Measurements from ENCODE around the gene CEP44.
"Not testable (repeated sequence)": the region's sequence is repeated elsewhere in the genome, so short reads cannot be mapped to it uniquely, and the experiment has no call there.

The CEP44 gene

GRCh38 chr4:174283507-174284471 is at the start of gene CEP44, which contains the start of gene FBXO8:
CEP44 (plus strand) TSS chr4:174283911; CDS start chr4:174299122, 15,211 bp downstream.
FBXO8 (minus strand) TSS chr4:174283667; CDS start chr4:174263092, 20,575 bp downstream.
- DNase-seq (ENCODE audit: low read depth) = peak; percentile 30

- DNase-seq (ENCODE audit: low read depth) = no peak
Observed at GRCh38 chr4:174236359-174236758, 47.4 kb upstream of the CEP44 start.

- no peak for DNase-seq (ENCODE audit: low read depth)
Observed at GRCh38 chr4:174241162-174241561, 42.5 kb upstream of the CEP44 start.

DNA sequence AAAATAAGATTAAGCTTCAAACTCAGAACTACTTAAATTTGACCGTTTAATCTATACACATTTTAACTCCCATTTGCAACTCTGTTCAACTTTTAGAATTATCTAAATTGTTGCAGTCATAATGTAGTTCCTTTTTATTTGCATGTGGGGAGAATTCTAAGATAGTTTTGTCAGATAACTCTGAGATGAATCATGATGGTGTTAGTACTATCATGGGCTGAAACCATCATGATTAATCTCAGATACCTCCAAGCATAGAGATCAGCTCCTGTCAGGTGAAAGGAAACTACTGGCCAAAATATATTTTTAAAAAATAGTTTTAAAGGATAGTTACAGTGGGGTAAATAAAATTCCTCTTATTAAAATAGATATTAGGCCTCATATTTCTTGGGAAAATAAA is 39.3 kb upstream of the CEP44 start:
- no peak for DNase-seq (ENCODE audit: low read depth)

DNA sequence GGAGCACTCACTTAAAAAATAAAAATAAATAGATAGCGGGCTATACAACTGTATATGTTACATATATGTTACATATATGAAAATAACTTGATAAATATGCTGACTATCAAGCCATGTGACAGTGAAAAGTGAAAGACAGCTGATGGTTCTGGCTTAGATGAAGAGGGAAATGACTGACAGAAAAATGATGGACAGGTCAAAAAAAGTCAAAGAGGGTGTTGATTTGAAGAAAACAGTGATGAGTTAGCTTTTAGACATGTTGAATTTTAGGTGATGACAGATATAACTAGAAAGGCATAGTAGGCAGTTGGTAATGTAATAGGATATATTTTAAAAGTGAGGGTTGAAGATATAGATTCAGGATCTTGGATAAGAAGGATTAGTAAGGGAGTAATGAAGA is 38.0 kb upstream of the CEP44 start:
- DNase-seq (ENCODE audit: low read depth) = no peak

GRCh38 chr4:174248407-174248806 is 35.3 kb upstream of the CEP44 start:
- no peak for DNase-seq (ENCODE audit: low read depth)

DNA sequence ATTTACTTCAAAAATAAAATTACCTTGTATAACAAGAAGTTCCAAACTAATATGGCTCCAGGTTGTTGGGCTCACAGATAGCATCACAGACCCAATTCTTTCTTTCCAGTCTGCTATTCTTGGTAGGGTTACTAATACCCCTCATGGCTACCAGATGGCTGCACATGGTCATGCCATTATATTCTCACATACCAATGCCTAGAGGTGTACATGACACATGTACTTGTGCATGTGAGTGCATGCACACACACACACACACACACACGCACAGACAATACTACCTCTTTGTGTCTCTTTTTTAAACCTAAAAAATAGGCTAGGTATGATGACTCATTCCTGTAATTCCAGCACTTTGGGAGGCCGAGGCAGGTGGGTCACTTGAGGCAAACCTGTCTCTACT is 31.3 kb upstream of the CEP44 start:
- no peak for DNase-seq (ENCODE audit: low read depth)

DNA sequence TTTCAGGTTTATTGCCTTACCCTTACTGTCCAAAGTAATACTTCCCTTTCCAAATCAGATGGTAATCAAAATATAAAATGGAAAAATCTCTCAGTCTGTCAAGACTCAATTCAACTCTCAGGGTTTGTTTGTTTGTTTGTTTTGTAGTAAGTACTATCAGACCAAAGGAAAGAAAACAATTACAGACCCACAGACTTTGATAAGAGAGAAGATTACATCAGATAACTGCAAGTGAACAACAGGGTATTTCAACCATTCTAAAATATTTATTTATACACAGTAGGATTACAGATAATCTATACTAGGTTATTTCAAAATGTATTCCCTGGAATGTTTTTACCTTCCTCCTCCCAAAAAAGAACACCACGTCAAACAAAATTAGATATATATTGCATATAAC is 29.1 kb upstream of the CEP44 start:
- DNase-seq (ENCODE audit: low read depth) = no peak

GRCh38 chr4:174255374-174255773 is 28.3 kb upstream of the CEP44 start:
- DNase-seq (ENCODE audit: low read depth) = no peak

DNA sequence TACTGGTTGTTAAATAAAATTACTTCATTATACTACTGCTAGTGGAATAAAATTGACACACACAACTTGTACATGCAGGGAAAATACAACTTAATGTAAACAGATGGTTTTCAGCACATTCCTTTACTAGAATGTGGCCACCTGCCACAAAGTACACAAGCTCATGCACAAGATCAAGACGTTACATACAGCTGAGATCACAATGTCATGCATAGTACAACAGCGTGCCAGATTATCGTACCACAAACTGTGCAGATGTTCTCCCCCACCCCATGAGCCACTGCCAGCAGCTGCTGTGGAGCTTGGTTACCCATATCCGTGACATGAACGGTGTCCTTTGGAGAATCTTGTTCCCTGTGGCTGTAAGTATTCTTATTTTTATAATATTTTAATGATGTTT is 27.9 kb upstream of the CEP44 start:
- DNase-seq (ENCODE audit: low read depth) = no peak

DNA sequence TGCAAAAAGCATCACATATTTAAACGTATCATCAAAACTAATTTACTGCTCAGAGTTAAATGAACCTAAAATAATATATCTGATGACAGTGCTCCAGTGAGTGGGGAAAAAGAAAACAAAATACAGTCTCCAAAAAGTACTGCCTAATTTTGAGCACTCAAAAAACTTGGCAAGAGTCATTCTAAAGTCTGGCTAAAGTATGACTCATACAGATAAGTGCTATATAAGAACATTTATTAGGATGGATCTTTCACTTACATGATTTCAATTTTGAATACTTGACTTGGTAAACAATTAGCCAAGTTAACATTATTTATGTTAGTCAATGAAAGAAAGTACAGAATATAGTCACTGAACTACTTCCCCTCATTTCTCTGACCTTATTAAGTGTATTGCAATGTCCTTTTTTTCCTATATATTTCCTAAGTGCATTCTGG is 27.4 kb upstream of the CEP44 start:
- DNase-seq (ENCODE audit: low read depth) = no peak

GRCh38 chr4:174259580-174259979 is 24.1 kb upstream of the CEP44 start:
- no peak for DNase-seq (ENCODE audit: low read depth)

GRCh38 chr4:174260099-174260498 is 23.6 kb upstream of the CEP44 start:
- DNase-seq (ENCODE audit: low read depth) = no peak

DNA sequence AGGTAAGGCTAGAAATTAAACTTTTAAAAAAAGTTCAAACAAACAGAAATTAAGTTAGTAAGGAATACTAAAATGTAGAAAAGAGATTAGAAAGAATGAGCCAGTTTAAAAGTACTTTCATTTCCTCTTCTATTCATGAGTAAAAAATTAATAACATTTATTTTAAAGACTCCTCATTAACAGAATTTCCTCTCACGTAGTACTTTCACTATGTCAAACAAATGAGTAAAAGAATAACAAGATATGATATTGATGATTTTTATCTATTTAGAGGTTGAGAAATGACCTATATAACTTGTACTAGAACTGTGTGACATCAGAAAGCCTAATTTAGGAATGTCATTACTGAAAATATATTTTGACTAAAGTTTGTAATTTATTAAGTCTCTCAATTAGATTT is 22.3 kb upstream of the CEP44 start:
- DNase-seq (ENCODE audit: low read depth) = not testable (repeated sequence)

- no peak for DNase-seq (ENCODE audit: low read depth)
Observed at GRCh38 chr4:174262624-174263444, 20.9 kb upstream of the CEP44 start.

DNA sequence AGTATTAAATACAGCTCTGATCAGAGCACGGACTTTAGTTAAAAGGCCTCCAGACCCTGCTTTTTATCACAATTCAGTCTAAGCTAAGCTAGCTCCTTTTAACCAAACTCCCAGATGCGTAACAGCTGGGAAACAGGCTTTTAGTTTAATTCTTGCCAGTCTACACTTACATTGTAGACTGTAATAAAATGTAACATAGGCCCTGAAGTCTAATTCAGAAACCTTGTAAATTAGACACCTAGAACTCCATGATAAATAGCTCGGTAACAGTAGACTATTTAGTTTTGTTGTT is 20.3 kb upstream of the CEP44 start:
- DNase-seq (ENCODE audit: low read depth) = no peak

- DNase-seq (ENCODE audit: low read depth) = no peak
Observed at GRCh38 chr4:174265916-174266315, 17.8 kb upstream of the CEP44 start.

DNA sequence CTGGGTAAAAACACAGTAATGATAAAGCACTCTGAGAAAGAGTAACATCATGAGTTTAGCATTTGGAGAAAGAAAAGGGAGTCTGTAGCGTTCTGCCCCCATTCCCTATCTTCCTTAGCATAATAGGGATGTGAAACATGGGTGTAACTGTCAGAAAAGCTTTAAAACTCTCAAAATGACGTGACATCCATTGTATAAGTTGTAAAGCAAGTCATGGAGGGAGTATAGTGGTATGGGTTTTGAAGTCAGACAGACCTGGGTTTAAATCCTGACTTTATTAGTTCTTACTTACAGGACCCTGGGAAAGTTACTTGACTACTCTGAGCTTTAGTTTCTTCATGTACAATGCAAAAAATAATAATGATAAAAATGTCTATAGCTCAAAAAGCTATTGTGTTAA is 17.3 kb upstream of the CEP44 start:
- DNase-seq (ENCODE audit: low read depth) = no peak

DNA sequence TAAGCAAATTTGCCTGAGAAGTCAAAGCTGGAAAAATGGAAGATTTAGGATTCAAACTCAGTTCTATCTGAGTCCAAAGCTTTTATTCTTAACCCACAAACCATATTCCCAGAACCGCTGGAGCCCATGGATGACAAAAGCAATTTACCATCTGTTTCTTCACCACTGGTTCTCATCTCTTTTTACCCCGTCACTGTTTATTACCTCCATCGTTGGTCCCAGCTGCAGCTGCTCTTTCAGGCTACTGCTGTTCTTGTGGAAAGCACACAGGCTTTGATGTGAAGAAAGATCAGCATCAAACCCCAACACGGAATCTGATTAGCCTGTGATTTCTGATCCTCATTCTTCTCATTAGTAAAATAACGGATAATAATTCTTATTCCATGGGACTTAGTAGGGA is 9.8 kb upstream of the CEP44 start:
- no peak for DNase-seq (ENCODE audit: low read depth)

- DNase-seq (ENCODE audit: low read depth) = no peak
Observed at GRCh38 chr4:174274436-174274835, 9.3 kb upstream of the CEP44 start.

DNA sequence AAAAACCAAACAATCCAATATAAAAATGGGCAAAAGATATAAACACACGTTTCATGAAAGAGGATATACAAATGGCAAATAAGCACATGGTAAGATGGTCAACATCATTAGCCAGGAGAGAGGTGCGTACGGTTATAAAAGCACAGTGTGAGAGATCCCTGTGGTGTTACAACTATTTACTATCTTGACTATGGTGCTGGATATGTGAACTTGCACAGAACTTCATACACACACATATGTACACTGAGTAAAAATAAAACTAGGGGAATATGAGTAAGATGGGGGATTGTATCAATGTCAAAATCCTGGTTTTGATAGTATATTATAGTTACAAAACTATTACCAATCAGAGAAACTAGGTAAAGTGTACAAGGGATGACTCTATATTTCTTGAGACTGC is 8.6 kb upstream of the CEP44 start:
- DNase-seq (ENCODE audit: low read depth) = no peak

GRCh38 chr4:174277433-174277832 is 6.3 kb upstream of the CEP44 start:
- no peak for DNase-seq (ENCODE audit: low read depth)

- no peak for DNase-seq (ENCODE audit: low read depth)
Observed at GRCh38 chr4:174278467-174278866, 5.2 kb upstream of the CEP44 start.

Data from stimulated activated CD8-positive, alpha-beta memory T cell treated with anti-CD3 and anti-CD28 coated beads, Interleukin-4, amount 100 ng/mL, for 24 hours (primary cell).